ENCODE data around the gene PEX14. TPM values are rescaled to one million over a fixed set of nuclear protein-coding genes. Genes with fewer than 3 reads are reported as not detected.

Gene PEX14
- polyA plus RNA-seq, 3 donors = 2.2 to 8.8 (median 2.7) TPM

- Histone ChIP-seq H2AFZ (ENCODE audit: insufficient read depth, low read depth, low read length, poor library complexity, severe bottlenecking) (no peak overlapping the region), H3K4me3 (replicated peaks in 1 of 3; ENCODE audit: low read depth in 2 of 3, low read length in 3 of 3) (no peak overlapping the region), H3K4me1 (ENCODE audit: control insufficient read depth in 1 of 2, insufficient read depth in 2 of 2, low read length in 2 of 2) (no peaks in the 10 kb centered on the region), H3K27me3 (ENCODE audit: control insufficient read depth in 2 of 2, insufficient read depth in 2 of 2, low read length in 2 of 2) (no peaks in the 10 kb centered on the region), H3K9ac (ENCODE audit: insufficient read depth, low read length, poor library complexity, severe bottlenecking) (no peak overlapping the region), H4K20me1 (ENCODE audit: insufficient read depth, low read length) (no peaks in the 10 kb centered on the region), H3K36me3 (replicated peaks in 1 of 2; ENCODE audit: control insufficient read depth in 1 of 2, insufficient read depth in 2 of 2, low read length in 2 of 2) (peaks cover 26 to 59% of the 10 kb centered on the region in 2 donors), H3K79me2 (ENCODE audit: insufficient read depth, low read length) (no peaks in the 10 kb centered on the region), H3K27ac (ENCODE audit: low read depth in 1 of 2, low read length in 2 of 2) (no peak overlapping the region), H3K4me2 (replicated peaks; ENCODE audit: extremely low read depth, low read length, poor library complexity, severe bottlenecking) (no peak overlapping the region), H3K9me3 (replicated peaks in 1 of 2; ENCODE audit: control insufficient read depth in 1 of 2, insufficient read depth in 1 of 2, low read length in 2 of 2) (no peaks in the 10 kb centered on the region)
- peaks cover 44 to 64% of the 10 kb centered on the region in 2 donors for H3K36me3 Mint-ChIP-seq
- intact Hi-C loops (cut with micrococcal nuclease) = no loop called here
- no peak overlapping the region for H3K4me3 Mint-ChIP-seq
- H3K4me1 Mint-ChIP-seq = no peaks in the 10 kb centered on the region
- no peaks in the 10 kb centered on the region for H3K9me3 Mint-ChIP-seq
- DNase-seq = no peak
- no peak overlapping the region for H3K27ac Mint-ChIP-seq
- H3K27me3 Mint-ChIP-seq (ENCODE audit: low read depth in 3 of 3) = peaks cover 0 to 9% (median 0%) of the 10 kb centered on the region in 3 donors
- TF ChIP-seq, protein P1, sequence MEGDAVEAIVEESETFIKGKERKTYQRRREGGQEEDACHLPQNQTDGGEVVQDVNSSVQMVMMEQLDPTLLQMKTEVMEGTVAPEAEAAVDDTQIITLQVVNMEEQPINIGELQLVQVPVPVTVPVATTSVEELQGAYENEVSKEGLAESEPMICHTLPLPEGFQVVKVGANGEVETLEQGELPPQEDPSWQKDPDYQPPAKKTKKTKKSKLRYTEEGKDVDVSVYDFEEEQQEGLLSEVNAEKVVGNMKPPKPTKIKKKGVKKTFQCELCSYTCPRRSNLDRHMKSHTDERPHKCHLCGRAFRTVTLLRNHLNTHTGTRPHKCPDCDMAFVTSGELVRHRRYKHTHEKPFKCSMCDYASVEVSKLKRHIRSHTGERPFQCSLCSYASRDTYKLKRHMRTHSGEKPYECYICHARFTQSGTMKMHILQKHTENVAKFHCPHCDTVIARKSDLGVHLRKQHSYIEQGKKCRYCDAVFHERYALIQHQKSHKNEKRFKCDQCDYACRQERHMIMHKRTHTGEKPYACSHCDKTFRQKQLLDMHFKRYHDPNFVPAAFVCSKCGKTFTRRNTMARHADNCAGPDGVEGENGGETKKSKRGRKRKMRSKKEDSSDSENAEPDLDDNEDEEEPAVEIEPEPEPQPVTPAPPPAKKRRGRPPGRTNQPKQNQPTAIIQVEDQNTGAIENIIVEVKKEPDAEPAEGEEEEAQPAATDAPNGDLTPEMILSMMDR (IDR thresholded peaks at IDR 0.05) = no peak
- 100% methylated on average over 7 of the region's 7 CpGs for WGBS (ENCODE audit: insufficient coverage)
These were observed 153.9 kb downstream of the PEX14 start for GRCh38 chr1:10628685-10629084.

GRCh38 chr1:10629091-10629815, 154.5 kb downstream of the PEX14 start:
- H3K9ac ChIP-seq (ENCODE audit: insufficient read depth, low read length, poor library complexity, severe bottlenecking) = no peak overlapping the region
- H3K4me2 ChIP-seq (replicated peaks; ENCODE audit: extremely low read depth, low read length, poor library complexity, severe bottlenecking) = no peak overlapping the region
- peaks cover 22 to 54% of the 10 kb centered on the region in 2 donors for H3K36me3 ChIP-seq (replicated peaks in 1 of 2; ENCODE audit: control insufficient read depth in 1 of 2, insufficient read depth in 2 of 2, low read length in 2 of 2)
- H3K4me1 Mint-ChIP-seq = no peaks in the 10 kb centered on the region
- intact Hi-C loops (cut with micrococcal nuclease) = no loop called here
- H2AFZ ChIP-seq (ENCODE audit: insufficient read depth, low read depth, low read length, poor library complexity, severe bottlenecking) = no peak overlapping the region
- 96% methylated on average over 24 of the region's 25 CpGs for WGBS (ENCODE audit: insufficient coverage)
- peaks cover 0 to 9% (median 1%) of the 10 kb centered on the region in 3 donors for H3K27me3 Mint-ChIP-seq (ENCODE audit: low read depth in 3 of 3)
- no peak overlapping the region for H3K27ac Mint-ChIP-seq
- DNase-seq = no peak
- no peak overlapping the region for H3K27ac ChIP-seq (ENCODE audit: low read depth in 1 of 2, low read length in 2 of 2)
- H3K36me3 Mint-ChIP-seq = peaks cover 40 to 60% of the 10 kb centered on the region in 2 donors
- H4K20me1 ChIP-seq (ENCODE audit: insufficient read depth, low read length) = no peaks in the 10 kb centered on the region
- H3K27me3 ChIP-seq (ENCODE audit: control insufficient read depth in 2 of 2, insufficient read depth in 2 of 2, low read length in 2 of 2) = no peaks in the 10 kb centered on the region
- no peaks in the 10 kb centered on the region for H3K9me3 Mint-ChIP-seq
- no peaks in the 10 kb centered on the region for H3K79me2 ChIP-seq (ENCODE audit: insufficient read depth, low read length)
- H3K9me3 ChIP-seq (replicated peaks in 1 of 2; ENCODE audit: control insufficient read depth in 1 of 2, insufficient read depth in 1 of 2, low read length in 2 of 2) = no peaks in the 10 kb centered on the region
- H3K4me1 ChIP-seq (ENCODE audit: control insufficient read depth in 1 of 2, insufficient read depth in 2 of 2, low read length in 2 of 2) = no peaks in the 10 kb centered on the region
- no peak overlapping the region for H3K4me3 ChIP-seq (replicated peaks in 1 of 3; ENCODE audit: low read depth in 2 of 3, low read length in 3 of 3)
- TF ChIP-seq, protein P1 (IDR thresholded peaks at IDR 0.05) = no peak
- no peak overlapping the region for H3K4me3 Mint-ChIP-seq

All from CD14-positive monocyte (primary cell).